ENCODE results near the gene ATP5F1A.
A peak's percentile ranks its signal among the peaks of the same experiment; 100 is the strongest.
"Not testable (repeated sequence)": the region's sequence is repeated elsewhere in the genome, so short reads cannot be mapped to it uniquely, and the experiment has no call there.

The ATP5F1A gene

DNA sequence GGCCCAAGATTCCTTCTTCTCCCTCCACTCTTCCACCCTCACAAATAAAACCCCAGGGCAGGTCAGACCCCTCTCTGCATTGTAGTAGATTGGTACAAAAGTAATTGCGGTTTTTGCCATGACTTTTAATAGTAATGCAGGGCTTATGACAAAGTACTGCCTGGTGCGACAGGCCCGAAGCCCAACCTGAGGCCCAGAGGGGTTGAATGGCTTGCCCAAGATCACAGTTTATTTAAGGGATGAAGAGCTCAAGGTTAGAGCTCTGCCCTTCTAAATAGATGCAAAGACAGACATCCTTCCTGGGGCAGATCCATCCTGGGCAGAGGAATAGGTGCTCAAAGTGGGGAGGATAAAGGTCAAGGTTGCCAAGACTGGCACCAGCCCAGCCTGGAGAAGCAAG is 25.1 kb downstream of the ATP5F1A start:
- DNase-seq, result no peak

DNA sequence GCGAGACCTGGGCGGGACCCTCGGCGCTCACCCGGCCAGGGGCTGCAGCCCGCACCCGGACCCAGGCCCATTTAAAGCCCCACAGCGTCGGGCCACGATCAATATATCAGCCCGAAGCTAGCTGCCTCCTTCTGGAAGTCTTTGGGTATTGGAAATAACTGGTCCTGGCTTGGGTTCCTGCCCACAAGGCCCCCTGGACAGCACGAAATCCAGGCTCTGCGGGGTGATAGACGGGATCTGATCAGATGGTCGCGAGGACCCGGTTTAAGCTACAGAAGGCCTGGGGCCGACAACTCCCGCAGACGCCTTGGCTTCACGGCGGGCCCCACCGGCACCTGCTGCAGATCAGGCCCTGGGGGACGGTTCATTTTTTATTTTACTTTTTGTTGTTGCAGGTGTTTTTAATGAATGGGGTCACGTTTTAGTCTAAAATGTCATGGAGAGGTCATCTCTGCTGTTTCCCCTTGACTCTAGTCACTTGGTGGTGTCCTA is 25.7 kb downstream of the ATP5F1A start:
- no peak for DNase-seq

DNA sequence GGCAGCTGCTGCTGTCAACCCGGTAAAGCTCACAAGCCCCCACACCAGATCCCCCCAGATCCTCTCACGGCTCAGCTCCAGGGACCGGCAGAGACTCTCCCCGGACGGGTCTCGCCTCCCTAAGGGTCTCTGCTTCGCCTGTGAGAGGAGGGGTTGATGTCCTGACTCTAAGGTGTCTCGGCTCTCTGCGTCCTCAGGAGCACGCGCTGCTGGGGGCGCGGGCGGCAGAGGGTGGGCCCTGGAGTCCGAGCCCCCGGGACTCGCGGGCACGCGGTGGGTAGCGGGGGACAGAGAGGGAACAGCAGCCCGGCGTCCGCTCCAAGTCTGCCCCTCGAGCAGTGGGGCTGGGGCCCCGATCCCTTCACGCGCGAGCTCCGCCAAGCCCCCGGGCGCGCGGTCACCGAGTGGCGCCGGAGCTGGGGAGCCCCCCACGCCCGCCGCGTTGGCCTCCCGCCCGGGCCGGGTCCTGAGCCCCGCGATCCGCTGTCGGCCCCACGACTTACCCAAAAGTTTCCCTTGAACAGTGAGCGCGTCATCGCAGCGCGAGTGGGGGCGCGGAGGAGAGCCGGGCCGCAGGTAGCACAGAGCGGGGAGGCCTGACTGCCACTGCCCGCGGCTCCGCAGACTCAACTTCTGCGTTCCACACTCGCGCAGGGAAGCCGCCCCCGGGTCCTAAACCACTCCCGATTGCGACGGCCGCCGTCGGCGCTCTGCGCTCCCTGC is 26.3 kb downstream of the ATP5F1A start, which contains the start of gene PSTPIP2:
Gene PSTPIP2 (minus strand): TSS at position 608 of the 723 bp plus-strand sequence. CDS start 72 bp downstream, at position 536.
- DNase-seq, result peak; percentile 72

DNA sequence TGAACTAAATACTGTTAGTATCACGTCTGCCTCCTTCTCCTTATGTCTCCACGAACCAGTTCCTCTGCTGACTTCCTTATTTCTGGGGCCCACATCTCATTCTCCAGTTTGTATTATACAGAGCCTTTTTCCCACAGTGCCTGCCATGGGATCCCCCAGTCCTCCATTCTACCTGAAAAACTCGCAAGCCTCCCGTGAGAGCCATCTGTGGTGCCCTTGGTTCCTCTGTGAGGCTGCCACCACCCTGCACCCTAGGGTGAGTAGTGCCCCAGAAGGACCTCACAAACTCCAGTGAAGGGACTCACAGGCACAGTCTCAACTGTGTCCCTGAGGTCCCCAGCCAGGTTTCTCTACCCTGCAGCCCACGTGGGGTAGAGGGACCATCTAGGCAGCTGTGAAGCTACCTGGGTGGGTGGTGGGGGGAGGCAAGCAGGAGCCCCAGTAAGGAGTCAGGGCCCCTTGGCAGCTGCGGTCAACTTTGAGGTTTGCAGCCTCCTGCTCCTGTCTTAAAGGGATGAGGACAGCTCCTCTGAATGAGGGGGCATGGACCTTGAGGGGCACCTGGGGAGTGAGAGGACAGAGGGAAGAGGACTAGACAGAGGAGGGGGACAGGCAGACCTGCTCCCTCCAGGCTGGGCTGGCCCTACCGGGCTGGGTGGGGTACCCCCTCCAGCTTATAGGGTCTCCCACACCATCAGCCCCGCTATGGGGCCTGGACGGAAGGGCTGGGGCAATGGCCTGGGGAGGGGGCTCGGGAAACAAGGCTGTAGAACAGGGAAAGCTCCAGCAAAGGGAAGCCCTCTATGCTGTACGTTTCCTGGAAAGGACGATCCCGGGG is 27.1 kb downstream of the ATP5F1A start:
- DNase-seq, result peak; percentile 16

- no peak for DNase-seq
Measured at GRCh38 chr18:46070232-46070631, 27.9 kb downstream of the ATP5F1A start.

DNA sequence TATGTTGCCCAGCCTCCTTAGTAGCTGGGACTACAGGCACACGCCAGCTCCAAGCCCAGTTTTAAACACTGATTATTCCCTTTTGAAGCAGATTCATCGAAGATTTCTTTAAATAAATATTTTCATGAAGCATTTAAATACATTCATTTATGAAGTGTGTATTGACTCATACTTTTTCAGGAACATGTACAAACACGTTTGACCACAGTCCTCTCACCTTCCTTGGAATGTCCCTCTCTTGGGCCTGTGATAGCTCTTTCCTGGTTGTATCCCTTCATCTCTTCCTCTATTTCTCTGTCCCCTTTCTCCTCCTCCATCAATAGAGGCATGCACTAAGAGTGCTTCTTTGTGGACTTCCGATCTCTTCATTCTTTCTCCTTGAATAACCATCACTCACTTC is 28.6 kb downstream of the ATP5F1A start:
- no peak for DNase-seq

- no peak for DNase-seq
Measured at GRCh38 chr18:46068763-46069162, 29.3 kb downstream of the ATP5F1A start.

GRCh38 chr18:46067438-46068007 is 30.6 kb downstream of the ATP5F1A start:
- no peak for DNase-seq

DNA sequence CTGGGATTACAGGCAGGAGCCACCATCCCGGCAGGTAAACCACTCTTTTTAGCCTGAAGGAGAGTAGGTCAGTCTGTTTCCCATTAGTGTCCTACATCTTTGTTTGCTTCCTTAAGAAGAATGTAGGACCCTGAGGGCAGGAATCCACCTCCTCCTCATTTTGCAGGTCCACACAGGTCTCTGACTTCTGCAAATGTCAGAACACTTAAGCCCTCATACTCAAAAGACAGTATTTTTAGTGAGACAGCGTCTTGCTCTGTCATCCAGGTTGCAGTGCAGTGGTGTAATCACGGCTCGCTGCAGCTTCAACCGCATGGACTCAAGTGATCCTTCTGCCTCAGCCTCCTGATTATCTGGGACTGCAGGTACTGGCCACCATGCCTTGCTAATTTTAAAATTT is 35.3 kb downstream of the ATP5F1A start:
- no peak for DNase-seq

DNA sequence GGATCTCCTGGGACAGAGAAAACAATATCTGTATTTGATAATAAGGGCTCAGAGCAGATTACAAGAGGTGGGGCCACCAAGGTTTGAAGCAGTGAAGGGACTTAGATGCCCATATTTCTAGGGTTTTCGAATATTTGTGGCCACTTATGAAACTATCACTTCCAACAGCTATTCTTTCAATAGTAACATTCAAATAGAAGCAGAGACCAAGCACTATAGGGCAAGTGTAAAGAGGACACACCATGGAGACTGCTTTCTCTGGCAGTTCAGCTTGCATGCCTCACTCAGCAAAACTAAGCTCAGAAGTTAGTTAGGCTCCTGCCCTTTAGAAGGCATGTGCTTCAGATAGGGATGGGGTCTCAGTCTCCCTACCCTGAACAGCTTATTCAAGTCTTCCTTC is 36.3 kb downstream of the ATP5F1A start:
- no peak for DNase-seq

GRCh38 chr18:46061387-46061786 is 36.7 kb downstream of the ATP5F1A start:
- DNase-seq, result no peak

DNA sequence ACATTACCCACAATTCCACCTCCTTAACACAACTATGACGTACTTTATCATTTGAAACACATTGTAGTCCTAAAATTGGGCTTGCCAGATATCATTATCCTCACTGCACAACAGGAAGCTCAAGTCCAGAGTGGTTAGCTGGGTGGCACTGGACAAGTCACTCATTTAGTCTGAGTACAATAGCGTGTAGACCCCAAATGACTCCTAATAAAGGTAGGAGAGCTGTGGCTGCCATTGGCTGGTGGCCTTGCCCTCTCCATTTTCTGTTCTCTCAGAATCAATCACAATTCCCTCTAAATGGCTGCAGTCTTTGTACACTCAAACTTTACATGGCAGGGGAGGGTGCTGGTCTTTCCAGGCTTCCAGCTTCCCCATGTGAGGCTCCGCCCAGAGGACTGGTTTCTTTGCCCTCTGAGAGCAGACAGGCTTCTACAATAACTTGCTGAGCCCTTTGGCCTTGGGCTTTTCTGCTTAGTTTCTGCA is 37.7 kb downstream of the ATP5F1A start:
- no peak for DNase-seq

GRCh38 chr18:46055838-46056230 is 42.3 kb downstream of the ATP5F1A start:
- no peak for DNase-seq

DNA sequence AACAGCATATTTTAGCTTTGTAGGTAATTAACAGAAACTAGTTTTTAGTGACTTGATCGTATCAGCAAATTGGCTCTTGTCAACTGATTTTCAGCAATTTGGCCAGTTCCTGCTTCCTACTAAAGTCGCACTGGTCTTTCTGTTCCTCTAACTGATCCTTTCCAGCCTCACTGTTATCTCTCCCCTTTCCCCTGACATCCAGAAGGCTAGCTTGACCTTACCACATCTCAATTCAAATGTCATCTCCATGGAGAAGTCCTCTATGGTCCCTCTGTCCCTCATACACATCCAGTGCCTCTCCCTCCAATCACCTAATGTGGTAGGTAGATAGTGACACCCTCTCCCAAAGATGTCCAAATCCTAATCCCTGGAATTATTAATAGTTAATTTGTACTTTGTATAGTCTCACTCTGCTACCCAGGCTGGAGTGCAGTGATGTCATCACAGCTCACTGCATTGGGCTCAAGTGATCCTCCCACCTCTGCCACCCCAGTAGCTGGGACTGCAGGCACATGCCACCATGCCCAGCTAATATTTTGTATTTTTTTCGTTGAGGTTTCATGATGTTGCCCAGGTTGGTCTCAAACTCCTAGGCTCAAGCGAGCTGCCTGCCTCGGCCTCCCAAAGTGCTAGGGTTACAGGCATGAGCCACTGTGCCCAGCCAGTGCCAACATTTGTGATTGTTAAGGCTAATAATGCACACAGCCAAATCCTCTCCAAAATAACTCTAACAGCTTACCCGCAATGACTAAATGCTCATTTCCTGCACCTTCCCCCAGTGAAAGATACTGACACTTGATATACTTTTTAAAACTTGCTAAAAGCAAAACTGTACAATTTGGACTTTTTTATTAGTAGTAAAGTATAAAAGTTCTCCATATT is 42.9 kb downstream of the ATP5F1A start:
- no peak for DNase-seq

GRCh38 chr18:46053368-46054095 is 44.6 kb downstream of the ATP5F1A start:
- no peak for DNase-seq

DNA sequence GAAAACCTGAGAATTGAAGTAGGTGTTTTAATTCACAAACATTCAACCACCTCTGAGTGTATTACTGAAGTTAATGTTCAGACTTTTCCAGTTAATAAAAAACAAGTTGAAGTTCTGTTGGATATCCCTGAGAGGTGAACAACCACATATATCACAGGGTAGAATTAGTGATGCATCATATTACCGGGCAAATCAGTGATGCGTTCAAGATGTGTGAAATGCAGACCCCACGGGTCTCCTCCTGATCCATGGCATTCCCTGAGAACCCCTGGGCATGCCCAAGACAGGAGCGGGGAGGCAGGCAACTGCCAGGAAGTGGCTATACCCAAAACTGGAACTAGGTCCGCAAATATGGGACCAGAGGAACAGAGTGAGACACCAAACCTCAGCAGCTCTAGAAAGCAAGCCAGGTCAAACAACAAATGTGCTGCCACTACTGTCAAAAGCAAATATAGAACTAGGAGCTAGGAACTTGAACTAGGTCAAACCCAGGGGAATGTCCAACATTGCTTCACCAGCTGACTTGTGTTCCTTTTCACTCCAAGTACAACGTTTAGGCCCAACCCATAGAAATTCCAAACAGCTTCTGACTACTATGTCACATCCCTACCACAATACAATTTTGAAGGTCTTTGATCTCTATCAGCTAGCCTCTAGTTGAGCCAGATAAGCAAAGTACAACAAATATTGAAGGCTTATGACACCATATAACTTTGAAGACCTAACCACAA is 46.2 kb downstream of the ATP5F1A start:
- DNase-seq, result no peak

- no peak for DNase-seq
Measured at GRCh38 chr18:46050268-46050667, 47.8 kb downstream of the ATP5F1A start.

DNA sequence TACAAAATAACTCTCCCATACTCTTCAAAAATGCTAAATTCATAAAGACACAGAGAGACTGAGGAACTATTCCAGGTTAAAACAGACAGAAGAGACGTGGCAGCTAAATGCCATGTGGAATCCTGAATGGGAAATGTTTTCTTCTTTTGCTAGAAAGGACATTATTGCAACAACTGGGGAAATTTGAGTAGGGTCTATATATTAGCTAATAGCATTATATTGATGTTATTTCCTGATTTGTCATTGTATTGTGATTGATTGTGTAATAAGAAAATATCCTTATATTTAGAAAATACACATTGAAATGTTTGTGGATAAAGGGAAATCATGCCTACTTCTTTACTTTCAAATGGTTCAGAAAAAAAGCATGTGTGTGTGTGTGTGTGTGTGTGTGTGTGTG is 49.5 kb downstream of the ATP5F1A start:
- no peak for DNase-seq

- DNase-seq, result not testable (repeated sequence)
Measured at GRCh38 chr18:46047369-46047768, 50.7 kb downstream of the ATP5F1A start.

GRCh38 chr18:46046688-46047087 is 51.4 kb downstream of the ATP5F1A start:
- no peak for DNase-seq

GRCh38 chr18:46046126-46046525 is 52.0 kb downstream of the ATP5F1A start:
- no peak for DNase-seq

Measured in activated naive CD4-positive, alpha-beta T cell treated with Interleukin-2 at 50 U/mL for 16 hours (primary cell).